Measurements from ENCODE around the gene TMEM202. TPM values are rescaled to one million over a fixed set of nuclear protein-coding genes. Genes with fewer than 3 reads are reported as not detected.

TMEM202 gene
- total and polyA plus RNA-seq, 2 of the 4 experiments (the other 2 are of a cell fraction): not detected

DNA sequence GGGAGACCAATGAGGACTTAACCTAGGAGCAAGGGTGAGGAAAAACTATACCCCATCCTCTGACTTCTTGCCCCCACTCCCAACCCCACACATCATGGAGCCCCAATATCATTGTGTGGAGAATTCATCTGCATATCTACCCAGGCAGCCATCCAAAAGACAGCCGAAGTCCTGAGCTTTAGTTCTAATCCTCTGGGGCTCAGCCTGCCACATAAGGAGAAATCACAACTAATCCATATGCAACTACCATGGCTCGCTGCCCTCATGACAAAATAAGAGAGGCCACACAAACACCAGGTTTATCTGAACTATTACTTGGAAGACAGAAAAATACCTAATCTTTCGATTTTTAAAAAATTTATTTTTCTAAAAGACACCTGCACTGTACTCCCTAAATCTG lies 40.0 kb upstream of the TMEM202 start:
- in situ Hi-C loops (cut with MboI; ENCODE audit: low sequenced_read_pairs): no loop called here
- Histone ChIP-seq H3K4me2 (ENCODE audit: low read depth, low read length) (no peak overlapping the region), H3K9ac (ENCODE audit: low read depth, low read length) (no peak overlapping the region), H3K9me1 (ENCODE audit: insufficient read depth, low read length) (peaks cover 30% of the 10 kb centered on the region), H3K23ac (ENCODE audit: low read depth, low read length) (no peak overlapping the region), H4K5ac (ENCODE audit: low read depth, low read length) (no peak overlapping the region), H3K4ac (ENCODE audit: low read depth, low read length) (no peak overlapping the region), H2AFZ (replicated peaks; ENCODE audit: low read length, poor library complexity) (no peak overlapping the region), H2AK5ac (ENCODE audit: low read depth, low read length) (no peak overlapping the region), H3K4me3 (ENCODE audit: insufficient read depth, low read depth, low read length) (no peak overlapping the region), H3K27ac (ENCODE audit: insufficient read depth, low read length) (no peak overlapping the region), H3K9me3 (ENCODE audit: control insufficient read depth, insufficient read depth, low read length) (no peaks in the 10 kb centered on the region), H3K18ac (ENCODE audit: low read depth, low read length) (no peak overlapping the region), H2BK20ac (ENCODE audit: low read depth, low read length) (no peak overlapping the region), H3K14ac (replicated peaks; ENCODE audit: low read depth, low read length) (no peak overlapping the region), H3K36me3 (ENCODE audit: control insufficient read depth, insufficient read depth, low read length) (peaks cover 20% of the 10 kb centered on the region), H4K91ac (ENCODE audit: insufficient read depth, low read depth, low read length) (no peak overlapping the region), H2BK120ac (ENCODE audit: low read depth, low read length) (no peak overlapping the region), H3K27me3 (ENCODE audit: control insufficient read depth, insufficient read depth, low read length) (no peaks in the 10 kb centered on the region), H2BK5ac (ENCODE audit: low read depth, low read length, poor library complexity, severe bottlenecking) (no peak overlapping the region), H2BK15ac (ENCODE audit: low read depth, low read length) (no peak overlapping the region), H3K4me1 (ENCODE audit: control insufficient read depth, insufficient read depth, low read length) (peaks cover 14% of the 10 kb centered on the region), H2AK9ac (replicated peaks; ENCODE audit: low read depth, low read length, poor library complexity) (no peak overlapping the region), H4K20me1 (ENCODE audit: insufficient read depth, low read length) (peaks cover 52% of the 10 kb centered on the region), H4K8ac (ENCODE audit: low read depth in 2 of 2, low read length in 2 of 2) (no peak overlapping the region), H3K56ac (ENCODE audit: extremely low read depth, insufficient read depth, low read length) (no peak overlapping the region), H3K79me1 (ENCODE audit: low read depth in 1 of 2, low read length in 2 of 2) (peaks cover 12 to 57% of the 10 kb centered on the region in 2 experiments)
- ChIA-PET POLR2A (ENCODE audit: unreplicated experiment) (no interaction called here), CTCF (no interaction called here)
- WGBS, 2 experiments (ENCODE audit: extremely low coverage in 2 of 2, insufficient read length in 1 of 2): no CpG with 5 or more reads among the region's 3 CpGs
- no TSS peak for BruUV-seq (replicated peaks)
- no peak for ATAC-seq (ENCODE audit: low read depth)
- TF ChIP-seq SMC3 (IDR thresholded peaks at IDR 0.05; ENCODE audit: low read depth, low read length) (no peak), MAZ (IDR thresholded peaks at IDR 0.05; ENCODE audit: borderline replicate concordance, low read depth, low read length) (no peak), POLR2A (IDR thresholded peaks at IDR 0.05; ENCODE audit: low read depth, low read length) (no peak), RAD21 (IDR thresholded peaks at IDR 0.05; ENCODE audit: low read length) (no peak), CEBPB (IDR thresholded peaks at IDR 0.05; ENCODE audit: low read depth, low read length) (no peak), RFX5 (IDR thresholded peaks at IDR 0.05; ENCODE audit: low read depth, low read length) (no peak), NFE2L2 (IDR thresholded peaks at IDR 0.05; ENCODE audit: low read depth, low read length) (no peak), CHD1 (IDR thresholded peaks at IDR 0.05; ENCODE audit: low read depth, low read length) (no peak), RCOR1 (IDR thresholded peaks at IDR 0.05; ENCODE audit: insufficient replicate concordance, low read length) (no peak), FOS (IDR thresholded peaks at IDR 0.05; ENCODE audit: low read depth, low read length) (no peak), MAFK (IDR thresholded peaks at IDR 0.05; ENCODE audit: low read depth, low read length) (no peak)
- TF ChIP-seq, protein P1, sequence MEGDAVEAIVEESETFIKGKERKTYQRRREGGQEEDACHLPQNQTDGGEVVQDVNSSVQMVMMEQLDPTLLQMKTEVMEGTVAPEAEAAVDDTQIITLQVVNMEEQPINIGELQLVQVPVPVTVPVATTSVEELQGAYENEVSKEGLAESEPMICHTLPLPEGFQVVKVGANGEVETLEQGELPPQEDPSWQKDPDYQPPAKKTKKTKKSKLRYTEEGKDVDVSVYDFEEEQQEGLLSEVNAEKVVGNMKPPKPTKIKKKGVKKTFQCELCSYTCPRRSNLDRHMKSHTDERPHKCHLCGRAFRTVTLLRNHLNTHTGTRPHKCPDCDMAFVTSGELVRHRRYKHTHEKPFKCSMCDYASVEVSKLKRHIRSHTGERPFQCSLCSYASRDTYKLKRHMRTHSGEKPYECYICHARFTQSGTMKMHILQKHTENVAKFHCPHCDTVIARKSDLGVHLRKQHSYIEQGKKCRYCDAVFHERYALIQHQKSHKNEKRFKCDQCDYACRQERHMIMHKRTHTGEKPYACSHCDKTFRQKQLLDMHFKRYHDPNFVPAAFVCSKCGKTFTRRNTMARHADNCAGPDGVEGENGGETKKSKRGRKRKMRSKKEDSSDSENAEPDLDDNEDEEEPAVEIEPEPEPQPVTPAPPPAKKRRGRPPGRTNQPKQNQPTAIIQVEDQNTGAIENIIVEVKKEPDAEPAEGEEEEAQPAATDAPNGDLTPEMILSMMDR (conservative IDR thresholded peaks at IDR 0.05; ENCODE audit: low read depth, low read length): no peak
- TF ChIP-seq, protein P2, sequence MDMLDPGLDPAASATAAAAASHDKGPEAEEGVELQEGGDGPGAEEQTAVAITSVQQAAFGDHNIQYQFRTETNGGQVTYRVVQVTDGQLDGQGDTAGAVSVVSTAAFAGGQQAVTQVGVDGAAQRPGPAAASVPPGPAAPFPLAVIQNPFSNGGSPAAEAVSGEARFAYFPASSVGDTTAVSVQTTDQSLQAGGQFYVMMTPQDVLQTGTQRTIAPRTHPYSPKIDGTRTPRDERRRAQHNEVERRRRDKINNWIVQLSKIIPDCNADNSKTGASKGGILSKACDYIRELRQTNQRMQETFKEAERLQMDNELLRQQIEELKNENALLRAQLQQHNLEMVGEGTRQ (IDR thresholded peaks at IDR 0.05; ENCODE audit: low read depth, low read length): no peak
- dilution Hi-C loops (cut with HindIII; ENCODE audit: low sequenced_read_pairs, unreplicated experiment): no loop called here
- intact Hi-C loops (cut with micrococcal nuclease): no loop called here
- DNase-seq: no peak
